ENCODE measurements around the gene BCL7A.
"Not testable (repeated sequence)": the region's sequence is repeated elsewhere in the genome, so short reads cannot be mapped to it uniquely, and the experiment has no call there.

The BCL7A gene

GRCh38 chr12:121986489-121987245, 35.0 kb upstream of the BCL7A start:
- no peak for DNase-seq
- Histone ChIP-seq H3K27me3 (replicated peaks; ENCODE audit: insufficient read depth, low read length) (no peaks in the 10 kb centered on the region), H3K36me3 (replicated peaks; ENCODE audit: insufficient read depth, low read length) (no peaks in the 10 kb centered on the region), H3K79me2 (ENCODE audit: low read length) (no peaks in the 10 kb centered on the region), H3K4me3 (ENCODE audit: low read length) (no peak overlapping the region), H4K20me1 (ENCODE audit: insufficient read depth, low read length) (no peaks in the 10 kb centered on the region), H3K4me2 (ENCODE audit: low read depth, low read length) (no peak overlapping the region), H3K27ac (ENCODE audit: low read length) (no peak overlapping the region), H3K4me1 (ENCODE audit: low read length) (no peaks in the 10 kb centered on the region), H3F3A (ENCODE audit: insufficient read depth, low read length) (no peaks in the 10 kb centered on the region), H2AFZ (ENCODE audit: low read length) (no peak overlapping the region), H3K9ac (ENCODE audit: low read length) (no peak overlapping the region), H3K9me3 (replicated peaks; ENCODE audit: insufficient read depth, low read length) (no peaks in the 10 kb centered on the region), H3K9me2 (replicated peaks; ENCODE audit: insufficient read depth, low read length) (no peaks in the 10 kb centered on the region)
- TF ChIP-seq EZH2phosphoT487 (IDR thresholded peaks at IDR 0.05; ENCODE audit: low read length) = no peak
- no peak for TF ChIP-seq EZH2 (optimal IDR thresholded peaks at IDR 0.05; ENCODE audit: low read depth, low read length)
- TF ChIP-seq CTCF (IDR thresholded peaks at IDR 0.05; ENCODE audit: low read length) = no peak

- not testable (repeated sequence) for H3K36me3 ChIP-seq (replicated peaks; ENCODE audit: insufficient read depth, low read length); H2AFZ ChIP-seq (ENCODE audit: low read length); H3K9ac ChIP-seq (ENCODE audit: low read length); H3K4me3 ChIP-seq (ENCODE audit: low read length); H4K20me1 ChIP-seq (ENCODE audit: insufficient read depth, low read length); H3K27me3 ChIP-seq (replicated peaks; ENCODE audit: insufficient read depth, low read length); H3K9me2 ChIP-seq (replicated peaks; ENCODE audit: insufficient read depth, low read length); H3K79me2 ChIP-seq (ENCODE audit: low read length); H3K9me3 ChIP-seq (replicated peaks; ENCODE audit: insufficient read depth, low read length); H3K4me1 ChIP-seq (ENCODE audit: low read length); DNase-seq; H3K27ac ChIP-seq (ENCODE audit: low read length); H3K4me2 ChIP-seq (ENCODE audit: low read depth, low read length); H3F3A ChIP-seq (ENCODE audit: insufficient read depth, low read length)
Observed at GRCh38 chr12:121988519-121988918, 33.2 kb upstream of the BCL7A start.

GRCh38 chr12:121989276-121990113, 32.2 kb upstream of the BCL7A start:
- H3F3A ChIP-seq (ENCODE audit: insufficient read depth, low read length) = no peaks in the 10 kb centered on the region
- H3K9ac ChIP-seq (ENCODE audit: low read length) = no peak overlapping the region
- H3K4me3 ChIP-seq (ENCODE audit: low read length) = no peak overlapping the region
- H3K79me2 ChIP-seq (ENCODE audit: low read length) = no peaks in the 10 kb centered on the region
- H3K36me3 ChIP-seq (replicated peaks; ENCODE audit: insufficient read depth, low read length) = no peaks in the 10 kb centered on the region
- no peak overlapping the region for H3K4me2 ChIP-seq (ENCODE audit: low read depth, low read length)
- H2AFZ ChIP-seq (ENCODE audit: low read length) = no peak overlapping the region
- no peak for TF ChIP-seq CTCF (IDR thresholded peaks at IDR 0.05; ENCODE audit: low read length)
- no peak for TF ChIP-seq EZH2phosphoT487 (IDR thresholded peaks at IDR 0.05; ENCODE audit: low read length)
- TF ChIP-seq EZH2 (optimal IDR thresholded peaks at IDR 0.05; ENCODE audit: low read depth, low read length) = no peak
- DNase-seq = no peak
- H3K27me3 ChIP-seq (replicated peaks; ENCODE audit: insufficient read depth, low read length) = no peaks in the 10 kb centered on the region
- H3K9me2 ChIP-seq (replicated peaks; ENCODE audit: insufficient read depth, low read length) = no peaks in the 10 kb centered on the region
- no peaks in the 10 kb centered on the region for H3K4me1 ChIP-seq (ENCODE audit: low read length)
- H4K20me1 ChIP-seq (ENCODE audit: insufficient read depth, low read length) = no peaks in the 10 kb centered on the region
- H3K9me3 ChIP-seq (replicated peaks; ENCODE audit: insufficient read depth, low read length) = no peaks in the 10 kb centered on the region
- no peak overlapping the region for H3K27ac ChIP-seq (ENCODE audit: low read length)
